Panc1 (cell line): ENCODE measurements around the gene AGPAT3. TPM values are rescaled to one million over a fixed set of nuclear protein-coding genes. Genes with fewer than 3 reads are reported as not detected.

Experiments
- ATAC-seq: fragments of 200-7000 bp; cut with Tn5 transposase; 2 replicates; pipeline ENCODE4 v1.9.1; 2020; ENCODE audit warnings: mild to moderate bottlenecking, moderate library complexity
- BruUV-seq: library from RNA; stranded (reverse); fragments of 400-500 nt; replicated peaks from 2 replicates; lab custom pipeline; 2021; lab: Mats Ljungman, UMichigan
- CTCF ChIA-PET: fragments of 300-600 bp; sonication (Branson Sonifier 250); formaldehyde crosslinking; loops from one replicate; lab custom pipeline; 2022; ENCODE audit warnings: antibody characterized with exemption; lab: Charles Lee
- POLR2A ChIA-PET: fragments of 300-600 bp; sonication (Branson Sonifier 250); formaldehyde crosslinking; loops from one replicate; lab custom pipeline; 2022; ENCODE audit warnings: antibody characterized with exemption; lab: Charles Lee
- DNase-seq: peaks from one replicate; pipeline ENCODE4 v3.0.0-alpha.2; 2010; ENCODE audit warnings: low read depth, low spot score
- H3K27ac ChIP-seq: 2 replicates; pipeline ENCODE4 v1.5.1; 2011; ENCODE audit warnings: mild to moderate bottlenecking, low read length, inconsistent platforms
- H3K27me3 ChIP-seq: fragments of 200-500 bp; sonication (Bioruptor generic); 2 replicates; pipeline ENCODE4 v1.6.0; 2014; ENCODE audit warnings: low read length, inconsistent platforms; ENCODE audit not compliant: control insufficient read depth, insufficient read depth
- H3K36me3 ChIP-seq: fragments of 200-500 bp; sonication (Bioruptor generic); 2 replicates; pipeline ENCODE4 v1.5.1; 2014; ENCODE audit warnings: inconsistent platforms, mild to moderate bottlenecking, low read length, moderate library complexity; ENCODE audit not compliant: control insufficient read depth, insufficient read depth
- H3K4me1 ChIP-seq: 2 replicates; pipeline ENCODE4 v1.5.1; 2011; ENCODE audit warnings: inconsistent platforms, mild to moderate bottlenecking, low read length, moderate library complexity; ENCODE audit not compliant: control insufficient read depth, insufficient read depth
- H3K4me3 ChIP-seq, 2 experiments: 2 replicates each; pipeline ENCODE4 v1.5.1; 2011 to 2012; ENCODE audit warnings: low read depth in 2 of 2, low read length in 2 of 2, mild to moderate bottlenecking in 2 of 2, inconsistent platforms in 1 of 2, moderate library complexity in 1 of 2
- H3K9me3 ChIP-seq: fragments of 200-500 bp; sonication (Bioruptor generic); 2 replicates; pipeline ENCODE4 v1.5.1; 2014; ENCODE audit warnings: low read depth, mild to moderate bottlenecking, inconsistent platforms, low read length, moderate library complexity; ENCODE audit not compliant: control insufficient read depth, insufficient read depth
- CTCF ChIP-seq: fragments of 450-650 bp; IDR thresholded peaks from 2 replicates; pipeline ENCODE4 v1.5.1; 2017; ENCODE audit warnings: mild to moderate bottlenecking
- POLR2AphosphoS5 ChIP-seq: IDR thresholded peaks from 2 replicates; pipeline ENCODE4 v1.6.1; 2012; ENCODE audit warnings: mild to moderate bottlenecking, low read depth, low read length, moderate library complexity
- REST ChIP-seq, 2 experiments: IDR thresholded peaks; 2 replicates each; pipeline ENCODE4 v1.6.1; 2011 to 2012; ENCODE audit warnings: low read depth in 2 of 2, control low read depth in 1 of 2, low read length in 1 of 2, mild to moderate bottlenecking in 1 of 2, moderate library complexity in 1 of 2; ENCODE audit not compliant: insufficient read depth in 1 of 2
- SIN3A ChIP-seq: IDR thresholded peaks from 2 replicates; pipeline ENCODE4 v1.6.1; 2012; ENCODE audit warnings: low read depth, mild to moderate bottlenecking, low read length, moderate library complexity, borderline replicate concordance; ENCODE audit not compliant: insufficient read depth
- TCF7L2 ChIP-seq: IDR thresholded peaks from 2 replicates; pipeline ENCODE4 v1.6.1; 2011; ENCODE audit warnings: mild to moderate bottlenecking, low read depth, low read length, inconsistent platforms
- in situ Hi-C: cut with HindIII; loops from 2 replicates; pipeline ENCODE4 v1.10.0; 2016; ENCODE audit warnings: low sequenced_read_pairs, low pct_unique_long_range_greater_than_20kb
- intact Hi-C: fragments of 100-400 bp; cut with micrococcal nuclease; formaldehyde crosslinking; loops from one replicate; pipeline ENCODE4 v1.10.0; 2022; ENCODE audit not compliant: unreplicated experiment
- total RNA-seq: library from RNA; stranded (reverse); gene quantifications from one replicate; pipeline ENCODE4 v1.2.1, GENCODE V29; 2021; ENCODE audit not compliant: unreplicated experiment

AGPAT3 gene
- total RNA-seq, 1 experiment from 2014 or later: 40.1 TPM

GRCh38 chr21:43988506-43989230 is 123.6 kb downstream of the AGPAT3 start:
- CTCF ChIA-PET: interaction anchor here (1.0 kb wide), 1 partner anchor 13 kb away, joined by 5 read pairs; no protein-coding TSS in a partner anchor
- H3K4me1 ChIP-seq: no peaks in the 10 kb centered on the region
- H3K27ac ChIP-seq: no peak overlapping the region
- DNase-seq: no peak
- in situ Hi-C loops (no loop called here), intact Hi-C loops (no loop called here)
- H3K36me3 ChIP-seq: no peaks in the 10 kb centered on the region
- POLR2A ChIA-PET: no interaction called here
- no peak overlapping the region for H3K4me3 ChIP-seq
- ATAC-seq: no peak
- no peaks in the 10 kb centered on the region for H3K9me3 ChIP-seq
- no peaks in the 10 kb centered on the region for H3K27me3 ChIP-seq
- TF ChIP-seq REST (IDR thresholded peaks at IDR 0.05; ENCODE audit: insufficient read depth in 1 of 2, low read depth in 2 of 2, low read length in 1 of 2) (no peak), TCF7L2 (no peak), CTCF (no peak)
- BruUV-seq: no TSS peak

GRCh38 chr21:43989401-43989800 is 124.4 kb downstream of the AGPAT3 start:
- Histone ChIP-seq H3K27ac (no peak overlapping the region), H3K4me1 (no peaks in the 10 kb centered on the region), H3K9me3 (no peaks in the 10 kb centered on the region), H3K4me3 (no peak overlapping the region), H3K36me3 (no peaks in the 10 kb centered on the region), H3K27me3 (no peaks in the 10 kb centered on the region)
- in situ Hi-C loops: no loop called here
- intact Hi-C loops: no loop called here
- TF ChIP-seq SIN3A (no peak), CTCF (no peak), TCF7L2 (no peak), POLR2AphosphoS5 (no peak), REST (IDR thresholded peaks at IDR 0.05; ENCODE audit: insufficient read depth in 1 of 2, low read depth in 2 of 2, low read length in 1 of 2) (no peak)
- DNase-seq (no peak), ATAC-seq (no peak)
- ChIA-PET CTCF (no interaction called here), POLR2A (no interaction called here)
- BruUV-seq: no TSS peak
